Adipose tissue (tissue), 3 donors: ENCODE results near the gene OR13C9. TPM values are rescaled to one million over a fixed set of nuclear protein-coding genes. Genes with fewer than 3 reads are reported as not detected.
"Not testable (repeated sequence)": the region's sequence is repeated elsewhere in the genome, so short reads cannot be mapped to it uniquely, and the experiment has no call there.

Source experiments
- H3K27ac ChIP-seq: one replicate; pipeline ENCODE4 v1.5.1; 2013; ENCODE audit warnings: low read depth, low read length
- WGBS, 3 donors: extraction: QIAGEN DNeasy Blood & Tissue Kit; methylation state at CpG; one replicate each; pipeline ENCODE4 v1.1.7; 2013; 5-methylcytosine and 5-hydroxymethylcytosine counted together
- polyA plus RNA-seq, 3 donors: library from polyadenylated mRNA; stranded (reverse); fragments of 200-250 nt; gene quantifications; one replicate each; pipeline ENCODE4 v1.2.3, GENCODE V29; 2013
- donor health status: healthy with polysubstance abuse.
- donor health status: Bipolar disorder and iron deficiency.
- donor health status: healthy.

The OR13C9 gene, protein sequence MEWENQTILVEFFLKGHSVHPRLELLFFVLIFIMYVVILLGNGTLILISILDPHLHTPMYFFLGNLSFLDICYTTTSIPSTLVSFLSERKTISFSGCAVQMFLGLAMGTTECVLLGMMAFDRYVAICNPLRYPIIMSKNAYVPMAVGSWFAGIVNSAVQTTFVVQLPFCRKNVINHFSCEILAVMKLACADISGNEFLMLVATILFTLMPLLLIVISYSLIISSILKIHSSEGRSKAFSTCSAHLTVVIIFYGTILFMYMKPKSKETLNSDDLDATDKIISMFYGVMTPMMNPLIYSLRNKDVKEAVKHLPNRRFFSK
- not detected for polyA plus RNA-seq

DNA sequence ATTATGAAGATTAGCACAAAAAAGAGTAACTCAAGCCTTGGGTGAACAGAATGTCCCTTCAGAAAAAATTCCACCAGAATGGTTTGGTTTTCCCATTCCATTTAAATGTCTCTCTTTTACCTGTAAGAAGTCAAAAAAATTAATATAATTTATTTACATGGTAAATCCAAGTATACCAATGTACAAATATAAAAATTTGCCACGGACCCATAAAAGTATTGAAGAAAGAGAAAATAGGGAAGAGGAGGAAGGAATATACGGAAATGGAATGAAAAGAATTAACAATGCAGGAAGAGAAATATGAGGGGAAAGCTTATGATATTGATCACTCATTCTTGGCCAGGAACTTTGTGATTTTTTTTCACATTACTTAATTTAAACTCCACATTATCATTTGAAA, at the start of gene OR13C9:
Gene OR13C9 (minus strand): TSS at position 101 of the 400 bp plus-strand sequence. CDS start 0 bp downstream, at position 101.
- no peak within 1 kb of the TSS for H3K27ac ChIP-seq
- WGBS, 3 donors: 64 to 79% (median 65%) methylated on average over 2 of the region's 2 CpGs

DNA sequence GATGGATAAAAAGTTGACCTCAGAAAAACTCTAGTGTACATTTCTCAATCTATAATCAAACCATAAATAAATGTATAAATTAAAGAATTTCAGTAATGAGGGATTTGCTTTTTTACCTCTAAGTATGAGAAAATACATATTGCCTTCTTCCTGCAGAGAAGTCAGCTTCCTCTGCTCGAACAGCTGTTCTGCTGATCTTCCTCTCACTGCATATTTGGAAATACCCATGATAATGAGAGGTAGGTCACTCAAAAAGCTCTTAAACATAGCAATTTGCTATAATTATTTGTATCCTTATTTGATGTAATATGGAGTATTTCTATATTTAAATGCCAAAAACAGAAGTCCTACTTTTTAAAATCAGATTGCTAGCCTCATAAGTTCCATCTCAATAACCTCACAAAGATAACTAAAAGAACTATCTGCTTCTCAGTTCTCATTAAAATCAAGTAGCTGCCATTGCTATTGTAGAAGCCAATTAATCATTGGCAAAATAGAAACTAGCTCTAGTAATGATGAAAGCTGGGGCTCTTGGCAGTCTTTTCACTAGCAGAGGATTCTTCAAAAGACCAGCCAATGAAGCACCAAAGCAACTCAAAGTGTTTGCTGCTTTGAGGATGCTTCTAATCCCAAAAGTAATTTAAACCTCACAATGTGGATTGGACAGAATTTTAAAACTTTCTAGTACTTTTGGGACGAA, 40.6 kb upstream of the OR13C9 start:
- WGBS, 3 donors: 50 to 61% (median 58%) methylated on average over 2 of the region's 2 CpGs
- H3K27ac ChIP-seq: no peak overlapping the region

DNA sequence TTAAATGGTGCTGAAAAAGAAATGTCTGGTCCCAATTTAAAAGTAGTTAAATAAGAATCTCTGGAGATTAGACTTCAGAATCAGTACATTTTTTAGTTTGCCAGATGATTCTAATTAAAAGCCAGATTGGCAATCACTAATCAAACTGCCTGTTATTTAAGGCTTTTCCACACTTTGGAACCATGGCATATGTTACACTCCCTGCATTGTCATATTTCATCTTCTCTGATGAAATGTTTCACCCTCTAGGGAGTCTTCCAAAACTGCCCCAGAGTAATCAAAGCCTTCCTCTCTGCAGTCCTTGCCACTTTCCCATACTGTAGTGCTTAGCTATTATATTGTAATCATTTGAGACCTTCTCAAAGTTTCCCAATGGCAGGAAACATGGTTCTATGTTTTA, 17.5 kb upstream of the OR13C9 start:
- no peak overlapping the region for H3K27ac ChIP-seq

DNA sequence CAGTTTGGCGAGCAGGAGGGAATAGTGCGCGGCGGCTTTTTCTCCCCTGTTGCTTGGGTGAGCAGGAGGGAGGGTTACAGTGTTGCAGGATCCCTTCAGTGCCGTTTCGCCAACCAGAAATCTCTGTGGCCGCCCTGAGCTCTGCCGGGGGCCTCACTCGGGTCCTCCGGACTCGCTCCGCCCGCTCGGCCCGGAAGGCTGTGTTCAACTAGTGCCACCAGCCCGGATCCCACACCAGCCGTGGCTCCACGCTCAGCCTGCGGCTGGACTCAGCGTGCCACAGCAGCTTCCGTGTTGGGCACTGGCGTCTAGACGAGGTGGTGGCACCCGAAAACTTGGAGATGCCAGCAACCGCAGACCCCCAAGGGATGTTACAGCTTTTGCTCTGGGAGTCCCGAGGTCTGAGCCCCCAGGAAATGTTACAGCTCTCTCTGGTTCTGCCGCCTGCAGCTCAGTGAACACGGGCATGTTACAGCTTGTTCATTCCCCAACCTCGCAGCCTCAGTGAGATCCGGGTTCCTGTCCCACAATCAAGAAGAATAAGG, 16.0 kb upstream of the OR13C9 start:
- H3K27ac ChIP-seq: no peak overlapping the region
- 94 to 96% (median 94%) methylated on average over 30 of the region's 30 CpGs for WGBS, 3 donors

DNA sequence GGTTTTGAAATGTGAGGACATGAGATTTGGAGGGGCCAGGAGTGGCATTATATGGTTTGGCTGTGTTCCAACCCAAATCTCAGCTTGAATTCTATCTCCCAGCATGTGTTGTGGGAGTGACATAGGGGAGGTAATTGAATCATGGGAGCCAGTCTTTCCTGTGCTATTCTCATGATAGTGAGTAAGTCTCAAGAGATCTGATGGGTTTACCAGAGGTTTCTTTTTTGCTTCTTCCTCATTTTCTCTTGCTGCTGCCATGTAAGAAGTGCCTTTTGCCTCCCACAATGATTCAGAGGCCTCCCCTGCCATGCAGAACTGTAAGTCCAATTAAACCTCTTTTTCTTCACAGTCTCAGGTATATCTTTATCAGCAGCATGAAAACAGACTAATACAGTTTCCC, 8.0 kb upstream of the OR13C9 start:
- not testable (repeated sequence) for H3K27ac ChIP-seq

GRCh38 chr9:104617418-104617817, 586 bp downstream of the OR13C9 start:
- H3K27ac ChIP-seq: no peak overlapping the region

GRCh38 chr9:104611213-104611612, 6.8 kb downstream of the OR13C9 start:
- no peak overlapping the region for H3K27ac ChIP-seq
- WGBS, 3 donors: 55 to 88% (median 87%) methylated on average over 2 of the region's 2 CpGs

DNA sequence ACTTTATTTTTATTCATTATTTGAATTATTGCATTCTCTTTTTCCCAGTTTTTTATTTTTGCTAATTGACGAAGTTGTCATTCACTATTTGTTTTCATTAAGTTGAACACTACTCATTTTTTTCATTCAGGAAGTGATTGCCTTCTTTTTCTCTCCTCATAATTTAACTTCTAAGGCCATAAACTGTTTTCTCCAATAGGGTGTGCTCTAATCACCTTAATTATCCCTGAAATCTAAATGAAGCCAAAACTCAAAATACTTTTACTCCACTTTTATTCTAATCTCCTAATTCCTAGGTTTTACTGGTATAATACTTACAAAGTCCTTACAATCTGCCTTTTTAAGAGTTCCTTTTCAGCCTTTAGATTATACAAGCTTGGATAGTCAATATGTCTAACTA, 9.7 kb downstream of the OR13C9 start:
- 33 to 44% (median 43%) methylated on average over 1 of the region's 1 CpG for WGBS, 3 donors
- H3K27ac ChIP-seq: no peak overlapping the region

DNA sequence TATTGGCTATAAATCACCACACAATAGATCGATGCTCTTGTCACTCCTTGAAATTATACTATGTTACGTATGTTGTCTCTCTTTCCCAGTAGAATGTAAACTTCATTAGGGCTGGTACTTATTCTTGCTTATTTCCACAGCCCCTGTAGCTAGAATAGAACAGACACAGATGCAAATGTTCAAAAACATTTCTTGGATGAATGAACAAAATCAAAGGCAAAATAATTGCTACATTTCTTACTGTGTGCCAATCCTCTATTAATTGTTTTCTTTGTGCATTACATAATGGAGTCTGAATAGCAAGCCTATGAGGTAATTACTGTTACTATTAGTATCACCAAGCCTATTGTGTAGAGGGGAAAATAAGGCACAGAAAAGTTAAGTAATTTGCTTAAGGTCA, 11.9 kb downstream of the OR13C9 start:
- 78 to 85% (median 85%) methylated on average over 2 of the region's 2 CpGs for WGBS, 3 donors
- no peak overlapping the region for H3K27ac ChIP-seq

GRCh38 chr9:104605527-104605926, 12.5 kb downstream of the OR13C9 start, which contains the start of gene OR13C2:
TSS of gene OR13C2 (minus strand) at chr9:104605627. CDS start at chr9:104605627, 0 bp downstream.
- not testable (repeated sequence) for H3K27ac ChIP-seq
- 60 to 90% (median 62%) methylated on average over 1 of the region's 1 CpG for WGBS, 3 donors

DNA sequence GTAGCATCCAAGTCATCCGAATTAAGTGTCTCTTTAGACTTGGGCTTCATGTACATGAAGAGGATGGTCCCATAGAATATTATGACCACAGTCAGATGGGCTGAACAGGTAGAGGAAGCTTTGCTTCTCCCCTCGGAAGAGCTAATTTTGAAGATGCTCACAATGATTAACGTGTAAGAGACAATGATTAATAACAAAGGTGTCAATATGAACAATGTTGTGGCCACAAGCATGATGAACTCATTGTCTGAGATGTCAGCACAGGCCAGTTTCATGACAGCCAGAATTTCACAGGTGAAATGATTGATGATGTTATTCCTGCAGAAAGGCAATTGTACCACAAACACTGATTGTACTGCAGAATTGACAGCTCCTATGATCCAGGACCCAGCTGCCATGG, 13.2 kb downstream of the OR13C9 start:
- WGBS, 3 donors: 73 to 75% (median 73%) methylated on average over 3 of the region's 3 CpGs
- no peak overlapping the region for H3K27ac ChIP-seq

DNA sequence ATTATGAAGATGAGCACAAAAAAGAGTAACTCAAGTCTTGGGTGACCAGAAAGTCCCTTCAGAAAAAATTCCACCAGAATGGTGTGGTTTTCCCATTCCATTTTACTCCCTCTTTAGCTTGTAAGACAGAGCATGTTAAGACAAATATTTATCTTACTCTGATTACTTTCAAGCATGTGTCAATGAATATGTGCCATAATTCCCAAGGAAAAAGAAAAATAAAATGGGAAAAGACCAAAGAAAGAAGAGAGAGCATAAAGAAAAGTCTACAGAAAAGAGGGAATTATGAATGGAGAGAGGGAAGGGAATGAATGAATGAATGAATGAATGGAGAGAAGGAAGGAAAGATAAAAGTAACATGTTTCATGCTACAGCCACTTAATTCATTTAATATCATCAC, 18.7 kb downstream of the OR13C9 start, which contains the start of gene OR13C5:
Gene OR13C5 (minus strand): TSS at position 101 of the 400 bp plus-strand sequence. CDS start 0 bp downstream, at position 101.
- not testable (repeated sequence) for H3K27ac ChIP-seq

DNA sequence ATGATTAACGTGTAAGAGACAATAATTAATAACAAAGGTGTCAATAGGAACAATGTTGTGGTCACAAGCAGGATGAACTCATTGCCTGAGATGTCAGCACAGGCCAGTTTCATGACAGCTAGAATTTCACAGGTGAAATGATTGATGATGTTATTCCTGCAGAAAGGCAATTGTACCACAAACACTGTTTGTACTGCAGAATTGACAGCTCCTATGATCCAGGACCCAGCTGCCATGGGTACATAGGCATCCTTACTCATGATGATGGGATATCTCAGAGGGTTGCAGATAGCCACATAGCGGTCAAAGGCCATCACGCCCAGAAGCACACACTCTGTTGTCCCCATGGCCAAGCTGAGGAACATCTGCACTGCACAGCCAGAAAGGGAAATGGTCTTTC, 19.3 kb downstream of the OR13C9 start:
- H3K27ac ChIP-seq: not testable (repeated sequence)
- WGBS, 3 donors: 70 to 75% (median 72%) methylated on average over 3 of the region's 3 CpGs

- WGBS, 3 donors: 0 to 87% (median 37%) methylated on average over 1 of the region's 1 CpG
Observed at GRCh38 chr9:104589626-104590025, 28.4 kb downstream of the OR13C9 start.

GRCh38 chr9:104586496-104587180, 31.4 kb downstream of the OR13C9 start:
- WGBS, 3 donors: 0 to 58% (median 45%) methylated on average over 1 of the region's 1 CpG
- no peak overlapping the region for H3K27ac ChIP-seq

More at GRCh38 chr9:104589626-104590025, 28.4 kb downstream of the OR13C9 start:
- H3K27ac ChIP-seq: no peak overlapping the region

DNA sequence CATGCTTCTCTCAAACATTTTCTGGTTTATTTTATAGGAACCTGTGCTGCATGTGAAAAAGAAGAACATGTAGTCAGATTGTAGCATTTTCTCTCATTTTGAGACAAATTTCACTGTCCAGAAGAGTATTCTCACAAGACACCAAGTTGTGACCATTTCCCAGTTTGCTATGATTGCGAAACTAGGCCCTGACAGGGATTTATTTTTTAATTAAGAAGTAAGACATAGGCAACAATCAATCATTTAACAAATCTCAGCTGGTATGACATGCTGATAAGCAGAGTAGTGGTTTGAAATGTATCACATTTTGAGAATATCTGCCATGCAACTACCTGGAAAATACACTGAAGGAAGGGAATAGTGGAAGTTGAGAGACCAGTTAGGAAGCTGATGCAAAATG, 37.4 kb downstream of the OR13C9 start:
- WGBS, 3 donors: 73 to 81% (median 79%) methylated on average over 1 of the region's 1 CpG
- H3K27ac ChIP-seq: no peak overlapping the region

GRCh38 chr9:104577263-104577662, 40.7 kb downstream of the OR13C9 start:
- 78 to 85% (median 83%) methylated on average over 5 of the region's 5 CpGs for WGBS, 3 donors
- H3K27ac ChIP-seq: no peak overlapping the region

DNA sequence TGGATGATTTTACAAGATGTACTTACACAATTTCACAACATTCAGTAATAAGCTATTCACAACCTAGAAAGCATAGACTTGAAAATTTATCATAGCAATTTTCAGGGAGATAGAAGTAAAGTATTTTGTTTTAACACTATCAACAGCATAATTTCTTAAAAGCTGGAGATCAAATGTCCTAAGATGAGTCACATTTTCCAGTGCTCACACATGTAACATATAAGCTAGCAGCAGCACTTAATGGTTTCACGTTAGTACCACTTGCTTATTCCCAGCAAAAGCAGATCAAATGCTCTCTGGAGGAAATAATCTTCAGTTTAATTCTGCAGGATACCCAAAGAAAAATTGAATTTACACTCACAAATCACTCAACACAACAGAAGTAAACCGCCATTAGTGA, 42.5 kb downstream of the OR13C9 start:
- no peak overlapping the region for H3K27ac ChIP-seq
- 62 to 72% (median 65%) methylated on average over 2 of the region's 2 CpGs for WGBS, 3 donors

DNA sequence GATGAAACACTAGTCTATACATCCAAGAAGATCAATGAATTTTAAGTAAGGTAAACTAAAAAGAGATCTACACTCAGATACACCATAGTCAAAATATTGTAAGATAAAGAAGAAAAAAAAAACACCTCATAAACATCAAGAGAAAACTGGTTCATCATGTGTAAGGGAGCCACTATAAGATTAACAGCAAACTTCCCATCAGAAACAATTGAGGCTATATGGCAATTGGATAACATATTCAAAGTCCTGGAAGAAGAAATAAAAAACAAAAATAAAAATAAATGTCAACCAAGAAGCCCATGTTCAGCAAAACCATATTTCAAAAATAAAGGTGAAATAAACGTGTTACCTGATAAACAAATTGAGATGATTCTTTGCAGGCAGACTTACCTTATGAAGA, 45.4 kb downstream of the OR13C9 start:
- 58 to 77% (median 63%) methylated on average over 1 of the region's 1 CpG for whole genome bisulfite sequencing, 3 donors
- no peak overlapping the region for H3K27ac ChIP-seq
